GM12878 (cell line): ENCODE measurements around the gene HNRNPA1. TPM values are rescaled to one million over a fixed set of nuclear protein-coding genes. Genes with fewer than 3 reads are reported as not detected.

ENCODE experiments used
- EED ChIP-seq: sonication (generic); IDR thresholded peaks from 2 replicates; pipeline ENCODE4 v1.6.1; 2016; ENCODE audit warnings: antibody characterized with exemption, low read depth
- ESRRA ChIP-seq: IDR thresholded peaks from 2 replicates; pipeline ENCODE4 v1.6.1; 2012; ENCODE audit warnings: mild to moderate bottlenecking, low read length, improper control_type of control experiment
- EZH2 ChIP-seq: IDR thresholded peaks from 2 replicates; pipeline ENCODE4 v1.6.1; 2012; ENCODE audit warnings: low read depth, mild to moderate bottlenecking, control low read depth, inconsistent platforms, low read length, borderline replicate concordance; ENCODE audit not compliant: control insufficient read depth
- HDAC6 ChIP-seq: fragments of 200-600 bp; sonication (generic); IDR thresholded peaks from one replicate; pipeline ENCODE4 v1.8.0; 2017; ENCODE audit warnings: antibody characterized with exemption; ENCODE audit not compliant: unreplicated experiment
- HDGF ChIP-seq: fragments of 450-650 bp; IDR thresholded peaks from 2 replicates; pipeline ENCODE4 v1.6.1; 2016; ENCODE audit warnings: antibody characterized with exemption
- NFIC ChIP-seq: IDR thresholded peaks from 2 replicates; pipeline ENCODE4 v1.6.1; 2012; ENCODE audit warnings: low read depth, mild to moderate bottlenecking, inconsistent platforms, low read length, moderate library complexity
- RUNX3 ChIP-seq: IDR thresholded peaks from 2 replicates; pipeline ENCODE4 v1.6.1; 2012; ENCODE audit warnings: low read length, inconsistent platforms
- TCF12 ChIP-seq: IDR thresholded peaks from 2 replicates; pipeline ENCODE4 v1.6.1; 2011; ENCODE audit warnings: low read depth, mild to moderate bottlenecking, low read length
- polyA plus RNA-seq, 11 experiments: library from polyadenylated mRNA; depleted of rRNA in 4 of 11; unstranded in 6 of 11; stranded (reverse) in 5 of 11; fragments of >200 nt; fragmentation: Nextera tagmentation in 4 of 11; fragmentation: Illumina TruSeq in 1 of 11; extraction: Ambion mirVana in 4 of 11; extraction: Trizol in 1 of 11; gene quantifications; 1 replicate in 1 of 11; 2 replicates in 10 of 11; pipeline versions ENCODE4 v1.2.1 to v1.2.3, GENCODE V29; 2011 to 2016; ENCODE audit warnings: inconsistent platforms in 2 of 11, missing spikeins in 2 of 11, low read depth in 1 of 11
- total RNA-seq, 4 experiments: library from RNA; depleted of rRNA in 3 of 4; stranded (reverse); fragments of >200 nt in 3 of 4; fragmentation: Illumina TruSeq in 1 of 4; extraction: Trizol in 1 of 4; gene quantifications; 2 replicates each; pipeline versions ENCODE4 v1.2.1 to v1.2.3, GENCODE V29; 2013 to 2021
- TF ChIP-seq, protein P1 (sequence below): fragments of 450-650 bp; IDR thresholded peaks from 2 replicates; pipeline ENCODE4 v1.6.1; 2016; ENCODE audit warnings: mild to moderate bottlenecking, moderate library complexity, borderline replicate concordance
- TF ChIP-seq, protein P2 (sequence below): fragments of 450-650 bp; IDR thresholded peaks from 2 replicates; pipeline ENCODE4 v1.6.1; 2017; ENCODE audit warnings: antibody characterized with exemption, mild to moderate bottlenecking, moderate library complexity
- TF ChIP-seq, protein P3 (sequence below): fragments of 150-350 bp; IDR thresholded peaks from 2 replicates; pipeline ENCODE4 v1.6.1; 2014; ENCODE audit warnings: mild to moderate bottlenecking, low read depth, low read length
- TF ChIP-seq, protein P4 (sequence below): fragments of 450-650 bp; IDR thresholded peaks from 2 replicates; pipeline ENCODE4 v1.6.1; 2017; ENCODE audit warnings: borderline replicate concordance
- TF ChIP-seq, protein P5 (sequence below): fragments of 450-650 bp; IDR thresholded peaks from 2 replicates; pipeline ENCODE4 v1.6.1; 2017; ENCODE audit warnings: mild to moderate bottlenecking, low read depth, inconsistent platforms; ENCODE audit not compliant: poor library complexity, severe bottlenecking
- TF ChIP-seq, protein P6 (sequence below): fragments of 450-650 bp; IDR thresholded peaks from 2 replicates; pipeline ENCODE4 v1.6.1; 2017; ENCODE audit warnings: low read depth, mild to moderate bottlenecking, moderate library complexity

HNRNPA1 gene
- total and polyA plus RNA-seq, 10 of the 15 experiments (the other 5 are each of a cell fraction or from before 2014, with no cell fraction given), result 630 to 2,342 (median 1,407) TPM

DNA sequence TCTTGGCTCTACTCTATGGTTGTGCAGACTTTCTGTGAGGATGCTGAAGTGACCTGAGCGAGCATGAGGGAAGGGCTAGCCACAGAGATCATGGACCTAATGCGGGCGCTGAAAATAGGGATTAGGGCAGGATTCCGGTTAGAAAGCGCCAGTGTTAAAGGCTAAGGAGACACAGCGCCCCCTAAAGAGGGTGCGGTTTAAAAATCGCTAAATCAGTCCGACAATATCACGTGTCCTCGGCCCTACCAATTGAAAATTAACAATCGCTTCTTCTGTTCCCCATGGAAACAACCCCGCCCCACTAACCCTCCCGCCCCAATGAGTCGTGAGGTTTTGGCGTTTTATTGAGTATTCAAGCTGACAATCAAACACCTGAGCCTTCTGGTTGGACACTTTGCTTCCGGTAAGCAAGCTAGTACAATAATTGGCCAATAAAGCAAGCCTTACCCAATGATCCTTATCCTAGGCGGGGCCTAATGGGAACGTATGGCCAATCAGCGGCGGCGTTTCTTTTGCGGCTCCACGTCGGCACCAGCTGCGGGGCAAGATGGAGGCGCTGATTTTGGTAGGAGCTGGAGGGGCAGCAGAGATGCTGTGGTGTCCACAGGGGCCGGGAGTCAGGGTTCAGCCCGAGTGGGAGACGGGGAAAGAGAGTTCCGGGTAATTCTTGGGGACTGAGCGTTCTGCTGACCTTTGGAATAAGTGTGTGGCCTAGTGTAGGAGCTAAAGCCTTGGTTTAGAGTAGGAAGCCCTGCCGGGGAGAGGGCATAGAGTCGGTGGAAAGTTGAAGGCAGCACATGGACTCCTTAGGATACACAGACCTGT, 44.3 kb downstream of the HNRNPA1 start, which contains the start of gene COPZ1 (continued):
- TF ChIP-seq HDGF (0 out of 2 replicates have a peak, but pooled peaks have one; percentile 47), TCF12 (peak; percentile 67; the same call in 1 of the 2 replicates), RUNX3 (peak; percentile 89), EZH2 (no peak), HDAC6 (no peak), NFIC (0 out of 2 replicates have a peak, but pooled peaks have one; percentile 16), ESRRA (no peak), EED (peak; percentile 20; the same call in 1 of the 2 replicates)
- TF ChIP-seq, protein P1, sequence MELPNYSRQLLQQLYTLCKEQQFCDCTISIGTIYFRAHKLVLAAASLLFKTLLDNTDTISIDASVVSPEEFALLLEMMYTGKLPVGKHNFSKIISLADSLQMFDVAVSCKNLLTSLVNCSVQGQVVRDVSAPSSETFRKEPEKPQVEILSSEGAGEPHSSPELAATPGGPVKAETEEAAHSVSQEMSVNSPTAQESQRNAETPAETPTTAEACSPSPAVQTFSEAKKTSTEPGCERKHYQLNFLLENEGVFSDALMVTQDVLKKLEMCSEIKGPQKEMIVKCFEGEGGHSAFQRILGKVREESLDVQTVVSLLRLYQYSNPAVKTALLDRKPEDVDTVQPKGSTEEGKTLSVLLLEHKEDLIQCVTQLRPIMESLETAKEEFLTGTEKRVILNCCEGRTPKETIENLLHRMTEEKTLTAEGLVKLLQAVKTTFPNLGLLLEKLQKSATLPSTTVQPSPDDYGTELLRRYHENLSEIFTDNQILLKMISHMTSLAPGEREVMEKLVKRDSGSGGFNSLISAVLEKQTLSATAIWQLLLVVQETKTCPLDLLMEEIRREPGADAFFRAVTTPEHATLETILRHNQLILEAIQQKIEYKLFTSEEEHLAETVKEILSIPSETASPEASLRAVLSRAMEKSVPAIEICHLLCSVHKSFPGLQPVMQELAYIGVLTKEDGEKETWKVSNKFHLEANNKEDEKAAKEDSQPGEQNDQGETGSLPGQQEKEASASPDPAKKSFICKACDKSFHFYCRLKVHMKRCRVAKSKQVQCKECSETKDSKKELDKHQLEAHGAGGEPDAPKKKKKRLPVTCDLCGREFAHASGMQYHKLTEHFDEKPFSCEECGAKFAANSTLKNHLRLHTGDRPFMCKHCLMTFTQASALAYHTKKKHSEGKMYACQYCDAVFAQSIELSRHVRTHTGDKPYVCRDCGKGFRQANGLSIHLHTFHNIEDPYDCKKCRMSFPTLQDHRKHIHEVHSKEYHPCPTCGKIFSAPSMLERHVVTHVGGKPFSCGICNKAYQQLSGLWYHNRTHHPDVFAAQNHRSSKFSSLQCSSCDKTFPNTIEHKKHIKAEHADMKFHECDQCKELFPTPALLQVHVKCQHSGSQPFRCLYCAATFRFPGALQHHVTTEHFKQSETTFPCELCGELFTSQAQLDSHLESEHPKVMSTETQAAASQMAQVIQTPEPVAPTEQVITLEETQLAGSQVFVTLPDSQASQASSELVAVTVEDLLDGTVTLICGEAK, result no peak; the same call in 1 of the 2 replicates
- TF ChIP-seq, protein P2, sequence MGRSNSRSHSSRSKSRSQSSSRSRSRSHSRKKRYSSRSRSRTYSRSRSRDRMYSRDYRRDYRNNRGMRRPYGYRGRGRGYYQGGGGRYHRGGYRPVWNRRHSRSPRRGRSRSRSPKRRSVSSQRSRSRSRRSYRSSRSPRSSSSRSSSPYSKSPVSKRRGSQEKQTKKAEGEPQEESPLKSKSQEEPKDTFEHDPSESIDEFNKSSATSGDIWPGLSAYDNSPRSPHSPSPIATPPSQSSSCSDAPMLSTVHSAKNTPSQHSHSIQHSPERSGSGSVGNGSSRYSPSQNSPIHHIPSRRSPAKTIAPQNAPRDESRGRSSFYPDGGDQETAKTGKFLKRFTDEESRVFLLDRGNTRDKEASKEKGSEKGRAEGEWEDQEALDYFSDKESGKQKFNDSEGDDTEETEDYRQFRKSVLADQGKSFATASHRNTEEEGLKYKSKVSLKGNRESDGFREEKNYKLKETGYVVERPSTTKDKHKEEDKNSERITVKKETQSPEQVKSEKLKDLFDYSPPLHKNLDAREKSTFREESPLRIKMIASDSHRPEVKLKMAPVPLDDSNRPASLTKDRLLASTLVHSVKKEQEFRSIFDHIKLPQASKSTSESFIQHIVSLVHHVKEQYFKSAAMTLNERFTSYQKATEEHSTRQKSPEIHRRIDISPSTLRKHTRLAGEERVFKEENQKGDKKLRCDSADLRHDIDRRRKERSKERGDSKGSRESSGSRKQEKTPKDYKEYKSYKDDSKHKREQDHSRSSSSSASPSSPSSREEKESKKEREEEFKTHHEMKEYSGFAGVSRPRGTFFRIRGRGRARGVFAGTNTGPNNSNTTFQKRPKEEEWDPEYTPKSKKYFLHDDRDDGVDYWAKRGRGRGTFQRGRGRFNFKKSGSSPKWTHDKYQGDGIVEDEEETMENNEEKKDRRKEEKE, result no peak
- TF ChIP-seq, protein P3, sequence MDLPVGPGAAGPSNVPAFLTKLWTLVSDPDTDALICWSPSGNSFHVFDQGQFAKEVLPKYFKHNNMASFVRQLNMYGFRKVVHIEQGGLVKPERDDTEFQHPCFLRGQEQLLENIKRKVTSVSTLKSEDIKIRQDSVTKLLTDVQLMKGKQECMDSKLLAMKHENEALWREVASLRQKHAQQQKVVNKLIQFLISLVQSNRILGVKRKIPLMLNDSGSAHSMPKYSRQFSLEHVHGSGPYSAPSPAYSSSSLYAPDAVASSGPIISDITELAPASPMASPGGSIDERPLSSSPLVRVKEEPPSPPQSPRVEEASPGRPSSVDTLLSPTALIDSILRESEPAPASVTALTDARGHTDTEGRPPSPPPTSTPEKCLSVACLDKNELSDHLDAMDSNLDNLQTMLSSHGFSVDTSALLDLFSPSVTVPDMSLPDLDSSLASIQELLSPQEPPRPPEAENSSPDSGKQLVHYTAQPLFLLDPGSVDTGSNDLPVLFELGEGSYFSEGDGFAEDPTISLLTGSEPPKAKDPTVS, result no peak
- TF ChIP-seq, protein P4, sequence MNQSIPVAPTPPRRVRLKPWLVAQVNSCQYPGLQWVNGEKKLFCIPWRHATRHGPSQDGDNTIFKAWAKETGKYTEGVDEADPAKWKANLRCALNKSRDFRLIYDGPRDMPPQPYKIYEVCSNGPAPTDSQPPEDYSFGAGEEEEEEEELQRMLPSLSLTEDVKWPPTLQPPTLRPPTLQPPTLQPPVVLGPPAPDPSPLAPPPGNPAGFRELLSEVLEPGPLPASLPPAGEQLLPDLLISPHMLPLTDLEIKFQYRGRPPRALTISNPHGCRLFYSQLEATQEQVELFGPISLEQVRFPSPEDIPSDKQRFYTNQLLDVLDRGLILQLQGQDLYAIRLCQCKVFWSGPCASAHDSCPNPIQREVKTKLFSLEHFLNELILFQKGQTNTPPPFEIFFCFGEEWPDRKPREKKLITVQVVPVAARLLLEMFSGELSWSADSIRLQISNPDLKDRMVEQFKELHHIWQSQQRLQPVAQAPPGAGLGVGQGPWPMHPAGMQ, result no peak
- TF ChIP-seq, protein P5, sequence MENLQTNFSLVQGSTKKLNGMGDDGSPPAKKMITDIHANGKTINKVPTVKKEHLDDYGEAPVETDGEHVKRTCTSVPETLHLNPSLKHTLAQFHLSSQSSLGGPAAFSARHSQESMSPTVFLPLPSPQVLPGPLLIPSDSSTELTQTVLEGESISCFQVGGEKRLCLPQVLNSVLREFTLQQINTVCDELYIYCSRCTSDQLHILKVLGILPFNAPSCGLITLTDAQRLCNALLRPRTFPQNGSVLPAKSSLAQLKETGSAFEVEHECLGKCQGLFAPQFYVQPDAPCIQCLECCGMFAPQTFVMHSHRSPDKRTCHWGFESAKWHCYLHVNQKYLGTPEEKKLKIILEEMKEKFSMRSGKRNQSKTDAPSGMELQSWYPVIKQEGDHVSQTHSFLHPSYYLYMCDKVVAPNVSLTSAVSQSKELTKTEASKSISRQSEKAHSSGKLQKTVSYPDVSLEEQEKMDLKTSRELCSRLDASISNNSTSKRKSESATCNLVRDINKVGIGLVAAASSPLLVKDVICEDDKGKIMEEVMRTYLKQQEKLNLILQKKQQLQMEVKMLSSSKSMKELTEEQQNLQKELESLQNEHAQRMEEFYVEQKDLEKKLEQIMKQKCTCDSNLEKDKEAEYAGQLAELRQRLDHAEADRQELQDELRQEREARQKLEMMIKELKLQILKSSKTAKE, result peak; percentile 89
- TF ChIP-seq, protein P6, sequence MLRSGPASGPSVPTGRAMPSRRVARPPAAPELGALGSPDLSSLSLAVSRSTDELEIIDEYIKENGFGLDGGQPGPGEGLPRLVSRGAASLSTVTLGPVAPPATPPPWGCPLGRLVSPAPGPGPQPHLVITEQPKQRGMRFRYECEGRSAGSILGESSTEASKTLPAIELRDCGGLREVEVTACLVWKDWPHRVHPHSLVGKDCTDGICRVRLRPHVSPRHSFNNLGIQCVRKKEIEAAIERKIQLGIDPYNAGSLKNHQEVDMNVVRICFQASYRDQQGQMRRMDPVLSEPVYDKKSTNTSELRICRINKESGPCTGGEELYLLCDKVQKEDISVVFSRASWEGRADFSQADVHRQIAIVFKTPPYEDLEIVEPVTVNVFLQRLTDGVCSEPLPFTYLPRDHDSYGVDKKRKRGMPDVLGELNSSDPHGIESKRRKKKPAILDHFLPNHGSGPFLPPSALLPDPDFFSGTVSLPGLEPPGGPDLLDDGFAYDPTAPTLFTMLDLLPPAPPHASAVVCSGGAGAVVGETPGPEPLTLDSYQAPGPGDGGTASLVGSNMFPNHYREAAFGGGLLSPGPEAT, result peak; percentile 96
